ENCODE results near the gene CNTN5.

CNTN5 gene

GRCh38 chr11:100010393-100010792 is 989.6 kb downstream of the CNTN5 start:
- TF ChIP-seq CTCF (conservative IDR thresholded peaks at IDR 0.05), result no peak
- no peak overlapping the region for H3K27ac ChIP-seq

- no peak for TF ChIP-seq CTCF (conservative IDR thresholded peaks at IDR 0.05)
- peak overlapping the region; percentile 21 for H3K27ac ChIP-seq
Observed at GRCh38 chr11:100011697-100012096, 990.9 kb downstream of the CNTN5 start.

- no peak overlapping the region for H3K27ac ChIP-seq
- TF ChIP-seq CTCF (conservative IDR thresholded peaks at IDR 0.05), result no peak
Observed at GRCh38 chr11:100013011-100013410, 992.3 kb downstream of the CNTN5 start.

- H3K27ac ChIP-seq, result no peak overlapping the region
- no peak for TF ChIP-seq CTCF (conservative IDR thresholded peaks at IDR 0.05)
Observed at GRCh38 chr11:100031973-100032372, 1011.2 kb downstream of the CNTN5 start.

GRCh38 chr11:100061006-100061405 is 1040.3 kb downstream of the CNTN5 start:
- TF ChIP-seq CTCF (conservative IDR thresholded peaks at IDR 0.05), result no peak

GRCh38 chr11:100066399-100066798 is 1045.7 kb downstream of the CNTN5 start:
- peak overlapping the region; percentile 40; the same call in 1 of the 2 replicates for H3K27ac ChIP-seq
- no peak for TF ChIP-seq CTCF (conservative IDR thresholded peaks at IDR 0.05)

More at GRCh38 chr11:100061006-100061405, 1040.3 kb downstream of the CNTN5 start:
- H3K27ac ChIP-seq, result no peak overlapping the region

- TF ChIP-seq CTCF (conservative IDR thresholded peaks at IDR 0.05), result no peak
- no peak overlapping the region for H3K27ac ChIP-seq
Observed at GRCh38 chr11:100068116-100068515, 1047.4 kb downstream of the CNTN5 start.

GRCh38 chr11:100072131-100072530 is 1051.4 kb downstream of the CNTN5 start:
- no peak overlapping the region for H3K27ac ChIP-seq
- no peak for TF ChIP-seq CTCF (conservative IDR thresholded peaks at IDR 0.05)

Data from VCaP (cell line).